Osteoblast (primary cell): ENCODE measurements around the gene ST6GALNAC5. TPM values are rescaled to one million over a fixed set of nuclear protein-coding genes. Genes with fewer than 3 reads are reported as not detected.

Experiments used
- DNase-seq: peaks from one replicate; pipeline ENCODE4 v3.0.0; 2011; ENCODE audit warnings: low spot score, mixed read lengths; ENCODE audit not compliant: insufficient read length; ENCODE audit errors: missing footprints
- H2AFZ ChIP-seq: 2 replicates; pipeline ENCODE4 v1.6.0; 2011; ENCODE audit warnings: mild to moderate bottlenecking, low read length
- H3K27ac ChIP-seq: 2 replicates; pipeline ENCODE4 v1.5.1; 2011; ENCODE audit warnings: mild to moderate bottlenecking, low read depth, low read length, moderate library complexity
- H3K27me3 ChIP-seq: 2 replicates; pipeline ENCODE4 v1.6.0; 2012; ENCODE audit warnings: mild to moderate bottlenecking, control low read depth, inconsistent platforms, low read length, moderate library complexity; ENCODE audit not compliant: insufficient read depth
- H3K36me3 ChIP-seq: 2 replicates; pipeline ENCODE4 v1.5.1; 2011; ENCODE audit warnings: mild to moderate bottlenecking, low read length, control low read depth, moderate library complexity; ENCODE audit not compliant: insufficient read depth
- H3K4me1 ChIP-seq: 2 replicates; pipeline ENCODE4 v1.5.1; 2011; ENCODE audit warnings: mild to moderate bottlenecking, low read length, control low read depth, moderate library complexity; ENCODE audit not compliant: insufficient read depth
- H3K4me2 ChIP-seq: 2 replicates; pipeline ENCODE4 v1.6.0; 2011; ENCODE audit warnings: mild to moderate bottlenecking, low read length; ENCODE audit not compliant: insufficient read depth
- H3K4me3 ChIP-seq: fragments of 200-600 bp; sonication (generic); 3 replicates; pipeline ENCODE4 v1.5.1; 2012; ENCODE audit warnings: mild to moderate bottlenecking, low read length, inconsistent platforms; ENCODE audit not compliant: insufficient read depth
- H3K79me2 ChIP-seq: 2 replicates; pipeline ENCODE4 v1.6.0; 2012; ENCODE audit warnings: mild to moderate bottlenecking, low read length, control low read depth, inconsistent platforms; ENCODE audit not compliant: insufficient read depth
- H3K9me3 ChIP-seq: 2 replicates; pipeline ENCODE4 v1.5.1; 2011; ENCODE audit warnings: low read depth, low read length, control low read depth
- H4K20me1 ChIP-seq: 2 replicates; pipeline ENCODE4 v1.6.0; 2012; ENCODE audit warnings: mild to moderate bottlenecking, low read length, control low read depth; ENCODE audit not compliant: insufficient read depth
- CTCF ChIP-seq: IDR thresholded peaks from 2 replicates; pipeline ENCODE4 v1.5.1; 2011; ENCODE audit warnings: mild to moderate bottlenecking, low read depth, low read length, moderate library complexity; ENCODE audit errors: extremely low read depth
- small RNA-seq: library from RNA; depleted of rRNA; stranded (forward); fragments of <200 nt; gene quantifications from one replicate; pipeline ENCODE3, GENCODE V24; 2012
- total RNA-seq: library from RNA; depleted of rRNA; stranded (reverse); fragments of >200 nt; gene quantifications from 2 replicates; pipeline ENCODE4 v1.2.3, GENCODE V29; 2012

ST6GALNAC5 gene
- total RNA-seq, 1 donor = 1.1 TPM

DNA sequence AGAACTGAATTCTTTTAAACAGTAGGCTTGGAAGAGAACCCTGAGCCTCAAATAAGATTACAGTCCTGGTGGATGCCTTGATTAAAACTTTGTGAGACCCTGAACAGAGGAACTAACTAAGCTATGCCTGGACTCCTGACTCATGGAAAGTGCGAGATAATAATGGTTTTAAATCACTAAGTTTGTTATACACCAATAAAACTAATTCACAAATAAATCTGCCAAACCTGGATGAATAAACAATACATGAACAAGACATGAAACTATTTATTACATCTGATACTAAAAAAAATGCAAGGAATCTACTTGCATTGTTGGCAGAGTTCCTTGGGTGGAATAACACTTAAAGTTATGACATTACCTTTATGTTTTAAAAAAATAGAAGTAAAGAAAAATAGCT lies 233.6 kb downstream of the ST6GALNAC5 start:
- no peak overlapping the region for H3K4me2 ChIP-seq
- no peak for DNase-seq

GRCh38 chr1:77103486-77103885 lies 236.2 kb downstream of the ST6GALNAC5 start:
- H3K27me3 ChIP-seq = no peaks in the 10 kb centered on the region
- no peaks in the 10 kb centered on the region for H3K36me3 ChIP-seq
- no peak overlapping the region for H3K27ac ChIP-seq
- H2AFZ ChIP-seq = no peak overlapping the region
- DNase-seq = no peak
- no peak overlapping the region for H3K4me2 ChIP-seq
- no peaks in the 10 kb centered on the region for H3K4me1 ChIP-seq
- no peaks in the 10 kb centered on the region for H3K79me2 ChIP-seq
- no peak for TF ChIP-seq CTCF
- H4K20me1 ChIP-seq = no peaks in the 10 kb centered on the region
- H3K4me3 ChIP-seq = no peak overlapping the region
- H3K9me3 ChIP-seq = no peaks in the 10 kb centered on the region

More for the DNA sequence above, 233.6 kb downstream of the ST6GALNAC5 start:
- H3K4me1 ChIP-seq = no peaks in the 10 kb centered on the region
- H4K20me1 ChIP-seq = no peaks in the 10 kb centered on the region
- no peaks in the 10 kb centered on the region for H3K79me2 ChIP-seq
- H3K27ac ChIP-seq = no peak overlapping the region
- TF ChIP-seq CTCF = no peak
- no peaks in the 10 kb centered on the region for H3K9me3 ChIP-seq
- no peak overlapping the region for H3K4me3 ChIP-seq
- no peaks in the 10 kb centered on the region for H3K27me3 ChIP-seq
- no peak overlapping the region for H2AFZ ChIP-seq
- H3K36me3 ChIP-seq = no peaks in the 10 kb centered on the region

DNA sequence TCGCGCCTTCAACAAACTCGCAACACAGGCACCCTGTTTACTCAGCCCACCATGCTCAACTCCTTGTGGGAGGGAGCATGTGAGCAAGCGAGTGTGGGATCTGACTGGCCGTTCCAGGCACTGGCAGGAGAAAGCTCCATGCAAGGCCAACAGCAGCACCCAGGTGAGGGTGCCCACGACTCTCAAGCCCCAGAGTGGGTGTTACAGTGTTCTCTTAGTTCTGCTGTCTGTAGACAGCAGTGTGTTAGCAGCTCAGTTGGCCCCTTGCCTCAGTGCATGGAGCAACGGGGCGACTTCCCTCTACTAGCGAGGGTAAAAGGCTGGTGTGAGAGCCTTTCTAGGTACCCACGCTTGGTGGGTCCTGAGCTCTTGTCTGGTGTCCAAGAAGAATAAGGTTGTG lies 237.4 kb downstream of the ST6GALNAC5 start:
- TF ChIP-seq CTCF = no peak
- Histone ChIP-seq H3K4me2 (no peak overlapping the region), H3K4me1 (no peaks in the 10 kb centered on the region), H3K36me3 (no peaks in the 10 kb centered on the region), H3K4me3 (no peak overlapping the region), H3K9me3 (no peaks in the 10 kb centered on the region), H3K27ac (no peak overlapping the region), H3K79me2 (no peaks in the 10 kb centered on the region), H3K27me3 (no peaks in the 10 kb centered on the region), H4K20me1 (no peaks in the 10 kb centered on the region), H2AFZ (no peak overlapping the region)
- DNase-seq = no peak

Small RNA genes lying within 50 kb of the gene (small RNA-seq; reads per million reads assigned to genes)
- not detected for gene MIR7156
